Adrenal gland (tissue), 5 donors: ENCODE data around the gene GPI.

ENCODE experiments used
- CTCF ChIP-seq, 6 experiments: fragments of 450-650 bp in 4 of 6; fragments of 200-600 bp in 2 of 6; sonication (generic) in 1 of 6; IDR thresholded peaks; 1 replicate in 5 of 6; 2 replicates in 1 of 6; pipeline versions ENCODE4 v1.5.1 to v1.8.0; 2016 to 2021; ENCODE audit warnings: antibody characterized with exemption in 6 of 6, mild to moderate bottlenecking in 2 of 6, moderate library complexity in 1 of 6
- POLR2A ChIP-seq, 2 donors: fragments of 450-650 bp; IDR thresholded peaks; one replicate each; pipeline ENCODE4 v1.6.1; 2017; ENCODE audit warnings: antibody characterized with exemption in 2 of 2, mild to moderate bottlenecking in 2 of 2, moderate library complexity in 1 of 2
- donor health status: DM: no; HTN: no; CAD: no.

DNA sequence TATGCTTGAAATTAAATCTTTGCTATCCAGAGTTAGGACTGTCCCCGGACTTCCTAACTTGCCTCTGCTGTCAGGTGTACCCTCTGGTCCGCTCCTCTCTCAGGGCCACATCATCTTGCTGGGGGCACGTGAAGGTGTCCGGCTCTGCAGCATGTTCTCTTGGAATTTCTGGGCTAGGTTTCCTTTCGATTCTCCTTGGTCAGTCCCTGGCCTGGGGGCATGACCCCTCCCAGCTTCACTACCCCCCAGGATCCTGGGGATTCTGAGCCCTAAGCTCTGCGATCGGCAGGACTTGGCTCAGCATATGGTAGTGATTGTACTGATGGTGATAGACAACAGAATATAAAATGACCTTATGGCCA lies 5.1 kb upstream of the GPI start:
- TF ChIP-seq CTCF (IDR thresholded peaks at IDR 0.05) (no peak), POLR2A (IDR thresholded peaks at IDR 0.05) (no peak)
